Measurements from ENCODE around the gene MYL3.
"Not testable (repeated sequence)": the region's sequence is repeated elsewhere in the genome, so short reads cannot be mapped to it uniquely, and the experiment has no call there.

The MYL3 gene

DNA sequence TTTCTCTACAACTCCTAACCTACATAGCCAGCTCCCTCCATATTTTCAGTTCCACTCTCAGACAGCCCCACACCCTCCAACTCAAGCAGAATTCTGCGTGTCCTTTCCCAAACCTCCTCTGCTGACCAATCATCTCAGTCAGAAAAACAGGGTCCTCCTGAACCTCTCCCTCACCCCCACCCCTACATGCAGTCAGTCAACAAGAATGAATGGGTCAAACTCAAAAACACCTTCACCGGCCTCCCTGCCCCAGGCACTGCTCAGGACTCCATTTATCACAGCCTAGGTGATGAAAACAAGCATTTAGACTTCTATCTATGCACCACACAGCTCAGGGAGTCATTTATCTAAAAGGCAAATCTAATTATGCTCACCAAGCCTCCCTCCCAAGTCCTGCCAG is 32.4 kb downstream of the MYL3 start:
- Histone ChIP-seq H3K4me2 (no peak overlapping the region), H3K27ac (no peak overlapping the region), H3K4me1 (ENCODE audit: low read depth, poor library complexity, severe bottlenecking) (no peaks in the 10 kb centered on the region), H3K4me3 (IDR thresholded peaks at IDR 0.05; ENCODE audit: insufficient read depth, low read depth, low read length) (no peak overlapping the region), H3K27me3 (ENCODE audit: insufficient read depth, low read depth) (no peaks in the 10 kb centered on the region), H3K9ac (no peak overlapping the region), H2AFZ (ENCODE audit: low read depth) (no peak overlapping the region), H3K36me3 (ENCODE audit: insufficient read depth) (no peaks in the 10 kb centered on the region), H4K20me1 (ENCODE audit: insufficient read depth) (no peaks in the 10 kb centered on the region), H3K79me2 (ENCODE audit: insufficient read depth, low read depth) (no peaks in the 10 kb centered on the region)
- TF ChIP-seq, protein P1, sequence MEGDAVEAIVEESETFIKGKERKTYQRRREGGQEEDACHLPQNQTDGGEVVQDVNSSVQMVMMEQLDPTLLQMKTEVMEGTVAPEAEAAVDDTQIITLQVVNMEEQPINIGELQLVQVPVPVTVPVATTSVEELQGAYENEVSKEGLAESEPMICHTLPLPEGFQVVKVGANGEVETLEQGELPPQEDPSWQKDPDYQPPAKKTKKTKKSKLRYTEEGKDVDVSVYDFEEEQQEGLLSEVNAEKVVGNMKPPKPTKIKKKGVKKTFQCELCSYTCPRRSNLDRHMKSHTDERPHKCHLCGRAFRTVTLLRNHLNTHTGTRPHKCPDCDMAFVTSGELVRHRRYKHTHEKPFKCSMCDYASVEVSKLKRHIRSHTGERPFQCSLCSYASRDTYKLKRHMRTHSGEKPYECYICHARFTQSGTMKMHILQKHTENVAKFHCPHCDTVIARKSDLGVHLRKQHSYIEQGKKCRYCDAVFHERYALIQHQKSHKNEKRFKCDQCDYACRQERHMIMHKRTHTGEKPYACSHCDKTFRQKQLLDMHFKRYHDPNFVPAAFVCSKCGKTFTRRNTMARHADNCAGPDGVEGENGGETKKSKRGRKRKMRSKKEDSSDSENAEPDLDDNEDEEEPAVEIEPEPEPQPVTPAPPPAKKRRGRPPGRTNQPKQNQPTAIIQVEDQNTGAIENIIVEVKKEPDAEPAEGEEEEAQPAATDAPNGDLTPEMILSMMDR (conservative IDR thresholded peaks at IDR 0.05; ENCODE audit: low read depth, low read length): no peak

DNA sequence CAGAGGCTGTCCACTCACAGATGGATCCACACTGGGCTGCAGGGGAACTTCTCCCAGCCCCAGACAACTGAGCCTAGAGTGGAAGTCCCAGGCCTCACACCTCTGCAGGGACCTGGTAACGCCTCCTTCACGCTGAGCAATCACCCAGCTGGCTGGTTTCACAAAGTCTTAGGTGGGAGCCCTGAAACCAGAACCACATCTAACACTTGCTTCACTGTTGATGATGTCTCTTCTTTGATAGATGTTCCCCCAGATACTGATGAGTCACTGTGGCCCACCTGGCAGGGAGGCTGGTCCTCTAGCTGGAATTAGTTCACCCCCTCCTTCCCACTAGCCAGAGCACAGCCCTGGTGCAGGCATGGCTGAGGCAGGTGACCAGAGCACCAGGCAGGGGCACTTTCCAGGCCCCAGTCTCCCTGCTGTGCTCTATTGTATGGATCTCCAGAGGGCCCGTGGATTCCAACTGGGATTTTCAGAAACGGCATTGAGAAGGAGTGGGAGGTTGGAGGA is 33.5 kb downstream of the MYL3 start:
- Histone ChIP-seq H3K4me3 (IDR thresholded peaks at IDR 0.05; ENCODE audit: insufficient read depth, low read depth, low read length) (no peak overlapping the region), H3K79me2 (ENCODE audit: insufficient read depth, low read depth) (no peaks in the 10 kb centered on the region), H2AFZ (ENCODE audit: low read depth) (no peak overlapping the region), H3K27me3 (ENCODE audit: insufficient read depth, low read depth) (no peaks in the 10 kb centered on the region), H3K4me2 (no peak overlapping the region), H3K9ac (no peak overlapping the region), H3K36me3 (ENCODE audit: insufficient read depth) (no peaks in the 10 kb centered on the region), H3K27ac (no peak overlapping the region), H3K4me1 (ENCODE audit: low read depth, poor library complexity, severe bottlenecking) (no peaks in the 10 kb centered on the region), H4K20me1 (ENCODE audit: insufficient read depth) (no peaks in the 10 kb centered on the region)
- TF ChIP-seq, protein P1 (conservative IDR thresholded peaks at IDR 0.05; ENCODE audit: low read depth, low read length): no peak

DNA sequence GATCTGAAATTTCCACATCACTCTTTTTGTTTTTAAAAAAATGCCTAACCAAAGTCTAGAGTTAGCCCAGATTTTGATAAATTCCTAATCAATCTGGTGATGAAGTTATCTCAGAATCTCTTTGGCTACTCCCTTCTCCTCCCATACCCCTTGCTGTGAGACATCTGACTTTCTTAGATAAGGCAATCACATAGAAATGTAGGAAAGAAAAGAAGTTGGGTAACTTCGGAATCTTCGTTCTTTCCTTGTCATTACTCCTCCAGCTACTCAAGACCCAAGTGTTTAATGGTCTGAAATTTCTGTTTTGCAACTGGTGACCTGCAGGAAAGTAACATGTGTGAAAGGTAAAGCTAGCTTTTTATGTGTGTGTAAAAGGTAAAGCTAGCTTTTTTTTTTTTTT is 37.8 kb downstream of the MYL3 start:
- Histone ChIP-seq H3K27ac (no peak overlapping the region), H3K4me3 (IDR thresholded peaks at IDR 0.05; ENCODE audit: insufficient read depth, low read depth, low read length) (no peak overlapping the region), H2AFZ (ENCODE audit: low read depth) (no peak overlapping the region), H3K36me3 (ENCODE audit: insufficient read depth) (no peaks in the 10 kb centered on the region), H3K27me3 (ENCODE audit: insufficient read depth, low read depth) (no peaks in the 10 kb centered on the region), H3K9ac (no peak overlapping the region), H4K20me1 (ENCODE audit: insufficient read depth) (no peaks in the 10 kb centered on the region), H3K4me2 (no peak overlapping the region), H3K79me2 (ENCODE audit: insufficient read depth, low read depth) (no peaks in the 10 kb centered on the region), H3K4me1 (ENCODE audit: low read depth, poor library complexity, severe bottlenecking) (no peaks in the 10 kb centered on the region)
- TF ChIP-seq, protein P1 (conservative IDR thresholded peaks at IDR 0.05; ENCODE audit: low read depth, low read length): no peak

DNA sequence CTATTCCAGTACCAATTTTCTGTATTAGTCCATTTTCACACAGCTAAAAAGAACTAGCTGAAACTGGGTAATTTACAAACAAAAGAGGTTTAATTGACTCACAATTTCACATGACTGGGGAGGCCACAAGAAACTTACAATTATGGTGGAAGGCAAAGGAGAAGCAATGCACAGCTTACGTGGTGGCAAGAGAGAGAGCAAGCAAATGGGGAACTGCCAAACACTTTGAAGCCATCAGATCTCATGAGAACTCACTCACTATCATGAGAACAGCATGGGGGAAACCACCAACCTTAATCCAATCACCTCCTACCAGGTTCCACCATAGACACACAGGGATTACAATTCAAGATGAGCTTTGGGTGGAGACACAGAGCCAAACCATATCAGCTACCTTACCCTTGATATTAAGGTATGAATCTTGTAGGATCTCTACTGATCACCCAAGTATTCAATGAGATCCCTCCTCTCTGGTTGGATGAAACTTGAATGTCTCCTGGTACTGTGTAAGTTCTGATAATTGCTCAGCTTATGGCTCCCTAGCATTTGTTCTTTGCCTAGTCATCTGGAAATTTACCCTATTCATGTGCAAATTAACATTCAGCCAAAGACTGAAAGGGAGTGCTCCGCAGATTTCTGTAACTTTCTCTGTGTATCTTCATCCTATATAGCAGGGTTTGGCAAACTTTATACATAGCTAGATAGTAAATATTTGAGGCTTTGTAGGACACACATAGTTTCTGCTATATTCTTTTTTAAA is 38.9 kb downstream of the MYL3 start:
- Histone ChIP-seq H3K9ac (no peak overlapping the region), H3K27ac (no peak overlapping the region)
- TF ChIP-seq, protein P1 (conservative IDR thresholded peaks at IDR 0.05; ENCODE audit: low read depth, low read length): no peak

DNA sequence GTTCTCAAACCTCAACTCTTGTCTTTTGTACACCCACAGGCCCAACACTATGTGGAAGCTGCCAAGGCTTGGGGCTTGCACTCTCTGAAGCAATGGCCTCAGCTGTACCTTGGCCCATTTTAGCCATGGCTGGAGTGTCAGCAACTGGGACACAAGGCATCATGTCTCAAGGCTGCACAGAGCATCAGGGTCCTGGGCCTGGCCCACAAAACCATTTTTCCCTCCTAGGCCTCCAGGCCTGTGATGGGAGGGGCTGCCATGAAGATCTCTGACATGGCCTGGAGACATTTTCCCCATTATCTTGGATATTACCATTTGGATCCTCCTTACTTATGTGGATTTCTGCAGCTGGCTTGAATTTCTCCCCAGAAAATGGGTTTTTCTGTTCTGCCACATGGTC is 39.9 kb downstream of the MYL3 start:
- H2AFZ ChIP-seq (ENCODE audit: low read depth); H3K36me3 ChIP-seq (ENCODE audit: insufficient read depth); H3K79me2 ChIP-seq (ENCODE audit: insufficient read depth, low read depth); H3K4me2 ChIP-seq; H3K9ac ChIP-seq; H3K4me1 ChIP-seq (ENCODE audit: low read depth, poor library complexity, severe bottlenecking); H3K27ac ChIP-seq; H4K20me1 ChIP-seq (ENCODE audit: insufficient read depth); H3K4me3 ChIP-seq (IDR thresholded peaks at IDR 0.05; ENCODE audit: insufficient read depth, low read depth, low read length); H3K27me3 ChIP-seq (ENCODE audit: insufficient read depth, low read depth): not testable (repeated sequence)

More for the DNA sequence above, 38.9 kb downstream of the MYL3 start:
- Histone ChIP-seq H3K4me3 (IDR thresholded peaks at IDR 0.05; ENCODE audit: insufficient read depth, low read depth, low read length) (no peak overlapping the region), H3K27me3 (ENCODE audit: insufficient read depth, low read depth) (no peaks in the 10 kb centered on the region), H2AFZ (ENCODE audit: low read depth) (no peak overlapping the region), H3K79me2 (ENCODE audit: insufficient read depth, low read depth) (no peaks in the 10 kb centered on the region), H4K20me1 (ENCODE audit: insufficient read depth) (no peaks in the 10 kb centered on the region), H3K4me1 (ENCODE audit: low read depth, poor library complexity, severe bottlenecking) (no peaks in the 10 kb centered on the region), H3K4me2 (no peak overlapping the region), H3K36me3 (ENCODE audit: insufficient read depth) (no peaks in the 10 kb centered on the region)

Measured in KMS-11 (cell line).